ENCODE results near the gene HIPK2. TPM values are rescaled to one million over a fixed set of nuclear protein-coding genes. Genes with fewer than 3 reads are reported as not detected.

Gene HIPK2
- total and polyA plus RNA-seq, 12 donors: 19.7 to 203 (median 127) TPM

DNA sequence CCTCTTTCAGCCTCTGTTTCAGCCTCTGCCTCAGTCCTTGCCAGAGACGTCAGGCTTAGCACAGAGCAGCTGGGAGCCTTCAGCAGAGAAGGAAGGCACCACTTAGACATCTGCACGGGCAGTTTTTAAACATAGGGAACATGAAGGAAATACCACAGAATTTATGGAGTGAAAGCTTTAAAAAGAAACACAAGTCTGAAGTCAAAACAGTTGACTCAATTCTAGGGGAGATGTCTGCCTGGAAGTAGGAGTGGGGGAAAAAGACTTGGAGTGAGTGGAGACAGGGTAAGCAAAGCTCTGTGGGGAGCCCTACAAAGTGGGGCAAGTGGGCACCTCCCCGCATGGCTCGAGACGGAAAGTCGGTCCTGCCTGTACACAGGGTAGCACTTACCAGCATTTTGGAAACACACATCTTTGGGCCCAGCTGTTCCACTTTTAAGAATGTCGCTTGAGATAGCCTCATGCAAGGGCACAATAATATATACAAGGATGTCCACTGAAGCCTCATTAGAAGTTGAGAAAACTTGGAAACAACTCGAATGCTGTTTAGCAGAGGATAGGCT, 46.2 kb upstream of the HIPK2 start:
- TF ChIP-seq, protein P1, sequence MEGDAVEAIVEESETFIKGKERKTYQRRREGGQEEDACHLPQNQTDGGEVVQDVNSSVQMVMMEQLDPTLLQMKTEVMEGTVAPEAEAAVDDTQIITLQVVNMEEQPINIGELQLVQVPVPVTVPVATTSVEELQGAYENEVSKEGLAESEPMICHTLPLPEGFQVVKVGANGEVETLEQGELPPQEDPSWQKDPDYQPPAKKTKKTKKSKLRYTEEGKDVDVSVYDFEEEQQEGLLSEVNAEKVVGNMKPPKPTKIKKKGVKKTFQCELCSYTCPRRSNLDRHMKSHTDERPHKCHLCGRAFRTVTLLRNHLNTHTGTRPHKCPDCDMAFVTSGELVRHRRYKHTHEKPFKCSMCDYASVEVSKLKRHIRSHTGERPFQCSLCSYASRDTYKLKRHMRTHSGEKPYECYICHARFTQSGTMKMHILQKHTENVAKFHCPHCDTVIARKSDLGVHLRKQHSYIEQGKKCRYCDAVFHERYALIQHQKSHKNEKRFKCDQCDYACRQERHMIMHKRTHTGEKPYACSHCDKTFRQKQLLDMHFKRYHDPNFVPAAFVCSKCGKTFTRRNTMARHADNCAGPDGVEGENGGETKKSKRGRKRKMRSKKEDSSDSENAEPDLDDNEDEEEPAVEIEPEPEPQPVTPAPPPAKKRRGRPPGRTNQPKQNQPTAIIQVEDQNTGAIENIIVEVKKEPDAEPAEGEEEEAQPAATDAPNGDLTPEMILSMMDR (IDR thresholded peaks at IDR 0.05): no peak
- H3K27ac ChIP-seq: no peak overlapping the region
- H3K9me3 ChIP-seq: no peaks in the 10 kb centered on the region
- DNase-seq (no peak), ATAC-seq (no peak)
- H3K4me1 ChIP-seq: peaks cover 0 to 10% (median 0%) of the 10 kb centered on the region in 9 donors
- H3K4me3 ChIP-seq: no peak overlapping the region
- intact Hi-C loops (cut with DNase I): no loop called here
- WGBS, 2 donors: 68% methylated on average over 8 of the region's 8 CpGs
- H3K36me3 ChIP-seq: no peaks in the 10 kb centered on the region
- peaks cover 0 to 18% (median 0%) of the 10 kb centered on the region in 7 donors for H3K27me3 ChIP-seq

- no peak overlapping the region for H3K4me3 ChIP-seq
- intact Hi-C loops (cut with DNase I): no loop called here
- no peaks in the 10 kb centered on the region for H3K9me3 ChIP-seq
- H3K36me3 ChIP-seq: no peaks in the 10 kb centered on the region
- TF ChIP-seq, protein P1 (IDR thresholded peaks at IDR 0.05): no peak
- ATAC-seq (no peak), DNase-seq (no peak)
- peaks cover 0 to 16% (median 0%) of the 10 kb centered on the region in 7 donors for H3K27me3 ChIP-seq
- no peak overlapping the region for H3K27ac ChIP-seq
- peaks cover 0 to 3% (median 0%) of the 10 kb centered on the region in 9 donors for H3K4me1 ChIP-seq
- 96% methylated on average over 9 of the region's 9 CpGs for WGBS, 2 donors
Measured at GRCh38 chr7:139822855-139823254, 45.1 kb upstream of the HIPK2 start.

DNA sequence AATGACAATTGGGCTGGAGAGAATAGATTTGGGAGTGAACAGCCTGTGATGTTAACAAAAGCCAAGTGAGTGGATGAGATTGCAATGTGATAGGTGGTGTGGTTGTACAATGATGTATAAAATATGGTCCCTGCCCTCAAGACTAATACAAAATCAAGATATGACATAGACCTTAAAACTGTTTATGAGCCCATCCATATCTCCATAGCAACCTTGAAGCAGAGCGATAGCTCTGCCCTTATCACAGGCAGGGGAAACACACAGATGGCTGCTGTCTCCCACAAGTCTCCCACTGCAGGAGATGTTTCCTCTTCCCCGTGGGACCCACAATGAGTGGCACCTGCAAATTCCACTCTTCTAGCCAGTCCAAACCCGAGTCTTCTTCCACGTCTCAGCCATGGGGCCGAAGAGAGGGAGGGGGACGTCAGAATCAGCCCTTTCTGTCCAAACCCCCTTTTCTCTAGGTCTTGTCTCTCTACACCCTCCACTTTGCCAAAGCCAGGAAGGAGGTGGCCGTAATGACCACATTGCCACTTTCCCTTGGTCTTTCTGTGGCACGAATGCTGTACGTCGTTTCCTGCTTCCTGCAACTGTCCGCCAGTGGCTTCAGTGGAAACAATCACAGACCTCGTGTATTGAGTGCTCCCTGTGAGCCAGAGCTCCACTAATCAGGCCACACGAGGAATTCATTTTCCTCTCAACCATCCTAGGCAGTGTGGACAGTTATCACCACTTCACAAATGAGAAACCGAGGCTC, 43.7 kb upstream of the HIPK2 start:
- TF ChIP-seq, protein P1 (IDR thresholded peaks at IDR 0.05): no peak
- H3K4me3 ChIP-seq: no peak overlapping the region
- DNase-seq (no peak), ATAC-seq (no peak)
- peaks cover 0 to 3% (median 0%) of the 10 kb centered on the region in 9 donors for H3K4me1 ChIP-seq
- H3K27me3 ChIP-seq: peaks cover 0 to 14% (median 0%) of the 10 kb centered on the region in 7 donors
- intact Hi-C loops (cut with DNase I): no loop called here
- H3K27ac ChIP-seq: no peak overlapping the region
- no peaks in the 10 kb centered on the region for H3K36me3 ChIP-seq
- no peaks in the 10 kb centered on the region for H3K9me3 ChIP-seq
- 64 to 71% methylated on average over 14 of the region's 14 CpGs for WGBS, 2 donors

DNA sequence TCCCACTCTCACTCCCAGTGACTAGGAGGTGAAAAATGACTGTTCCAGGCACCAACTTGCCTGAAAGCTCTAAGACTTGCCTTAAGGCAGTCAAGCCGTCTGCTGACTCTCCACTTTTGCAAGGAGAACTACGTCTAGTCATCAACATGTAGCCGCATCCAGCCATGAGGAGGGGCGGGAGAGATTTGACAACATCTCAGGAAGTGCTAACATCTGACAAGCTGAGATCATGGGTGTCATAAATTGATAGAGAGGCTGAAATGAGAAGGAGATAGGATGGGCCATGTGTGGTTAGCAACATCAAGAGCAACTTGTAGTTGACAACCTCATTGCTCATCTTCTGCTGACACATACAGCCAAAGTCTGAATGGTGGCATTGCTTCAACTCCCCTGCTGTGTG, 42.3 kb upstream of the HIPK2 start:
- Histone ChIP-seq H3K27ac (no peak overlapping the region), H3K9me3 (no peaks in the 10 kb centered on the region), H3K36me3 (no peaks in the 10 kb centered on the region), H3K27me3 (peaks cover 0 to 14% (median 0%) of the 10 kb centered on the region in 7 donors), H3K4me1 (no peaks in the 10 kb centered on the region), H3K4me3 (no peak overlapping the region)
- intact Hi-C loops (cut with DNase I): no loop called here
- no peak for DNase-seq
- peak in 1 of 8 donors; percentile 30 for ATAC-seq
- 88% methylated on average over 4 of the region's 4 CpGs for WGBS, 2 donors
- TF ChIP-seq, protein P1 (IDR thresholded peaks at IDR 0.05): no peak
